Measurements from ENCODE around the gene CSTF1. TPM values are rescaled to one million over a fixed set of nuclear protein-coding genes. Genes with fewer than 3 reads are reported as not detected.

The CSTF1 gene
- total and polyA plus RNA-seq, 2 donors (not counting 3 experiments of a cell fraction or from before 2014, with no cell fraction given): 39.6 to 49.3 TPM

DNA sequence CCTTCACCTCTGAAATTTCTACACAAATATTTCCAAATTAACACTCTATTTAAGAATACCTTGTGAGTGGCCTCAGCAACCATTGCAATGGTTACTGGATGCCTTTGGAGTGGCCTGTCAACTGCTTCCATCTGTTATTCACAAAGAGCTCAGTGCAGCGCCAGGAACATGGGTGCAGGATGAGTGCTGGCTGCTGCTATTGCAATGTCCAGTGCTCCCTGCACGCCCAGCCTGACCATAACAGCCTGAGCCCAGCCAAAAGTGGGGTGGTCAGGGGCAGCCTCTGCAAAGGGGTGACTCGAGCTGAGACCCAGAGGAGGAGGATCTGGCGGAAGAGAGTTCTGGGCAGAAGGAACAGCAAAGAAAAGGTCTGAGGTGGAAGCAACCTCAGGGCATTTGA lies 38.0 kb downstream of the CSTF1 start:
- Histone ChIP-seq H3K9ac (replicated peaks; ENCODE audit: extremely low read depth, insufficient read depth, low read length) (no peak overlapping the region), H3K4me3 (replicated peaks in 1 of 3; ENCODE audit: insufficient read depth in 1 of 3, low read depth in 1 of 3, low read length in 3 of 3) (no peak overlapping the region), H3K9me3 (replicated peaks; ENCODE audit: control insufficient read depth, insufficient read depth, low read length) (no peaks in the 10 kb centered on the region), H4K20me1 (replicated peaks; ENCODE audit: control insufficient read depth, extremely low read depth, insufficient read depth, low read length) (no peaks in the 10 kb centered on the region), H3K9me1 (replicated peaks; ENCODE audit: control insufficient read depth, extremely low read depth, insufficient read depth, low read length) (no peaks in the 10 kb centered on the region), H3K79me2 (ENCODE audit: control insufficient read depth, insufficient read depth, low read length) (no peaks in the 10 kb centered on the region), H3K27me3 (ENCODE audit: control insufficient read depth in 2 of 2, insufficient read depth in 2 of 2, low read length in 2 of 2) (peaks cover 64 to 70% of the 10 kb centered on the region in 2 experiments), H3K4me1 (ENCODE audit: control insufficient read depth, extremely low read depth, insufficient read depth, low read length) (peaks cover 2% of the 10 kb centered on the region), H3K4me2 (ENCODE audit: insufficient read depth, low read length) (no peak overlapping the region), H3K27ac (ENCODE audit: insufficient read depth, low read depth, low read length) (no peak overlapping the region), H3K36me3 (ENCODE audit: control insufficient read depth in 2 of 2, extremely low read depth in 1 of 2, insufficient read depth in 2 of 2, low read length in 2 of 2) (no peaks in the 10 kb centered on the region), H2AFZ (ENCODE audit: low read depth, low read length) (no peak overlapping the region)
- dilution Hi-C loops (cut with MboI; ENCODE audit: extremely low pct_ligation_motif_present, low sequenced_read_pairs): no loop called here
- no TSS peak for BruUV-seq (replicated peaks)
- CTCF ChIA-PET: no interaction called here
- FAIRE-seq (no peak), DNase-seq (ENCODE audit: low read depth, low spot score) (no peak)
- TF ChIP-seq EZH2 (IDR thresholded peaks at IDR 0.05; ENCODE audit: borderline replicate concordance, low read depth, low read length, severe bottlenecking) (no peak), FOS (IDR thresholded peaks at IDR 0.05; ENCODE audit: borderline replicate concordance, insufficient read depth, low read length) (no peak)
- intact Hi-C loops (cut with micrococcal nuclease): no loop called here
- POLR2A ChIA-PET: no interaction called here

GRCh38 chr20:56430957-56431356 lies 38.5 kb downstream of the CSTF1 start:
- no peak for DNase-seq (ENCODE audit: low read depth, low spot score)
- H2AFZ ChIP-seq (ENCODE audit: low read depth, low read length): no peak overlapping the region
- no peaks in the 10 kb centered on the region for H3K9me3 ChIP-seq (replicated peaks; ENCODE audit: control insufficient read depth, insufficient read depth, low read length)
- peaks cover 60 to 65% of the 10 kb centered on the region in 2 experiments for H3K27me3 ChIP-seq (ENCODE audit: control insufficient read depth in 2 of 2, insufficient read depth in 2 of 2, low read length in 2 of 2)
- intact Hi-C loops (cut with micrococcal nuclease) (no loop called here), dilution Hi-C loops (cut with MboI; ENCODE audit: extremely low pct_ligation_motif_present, low sequenced_read_pairs) (no loop called here)
- no peak overlapping the region for H3K4me2 ChIP-seq (ENCODE audit: insufficient read depth, low read length)
- FAIRE-seq: no peak
- BruUV-seq (replicated peaks): no TSS peak
- TF ChIP-seq POLR2A (IDR thresholded peaks at IDR 0.05; ENCODE audit: low read depth, low read length): no peak
- TF ChIP-seq GATA2 (IDR thresholded peaks at IDR 0.05; ENCODE audit: insufficient read depth, insufficient read length, low read depth, low read length): no peak
- TF ChIP-seq, protein P1, sequence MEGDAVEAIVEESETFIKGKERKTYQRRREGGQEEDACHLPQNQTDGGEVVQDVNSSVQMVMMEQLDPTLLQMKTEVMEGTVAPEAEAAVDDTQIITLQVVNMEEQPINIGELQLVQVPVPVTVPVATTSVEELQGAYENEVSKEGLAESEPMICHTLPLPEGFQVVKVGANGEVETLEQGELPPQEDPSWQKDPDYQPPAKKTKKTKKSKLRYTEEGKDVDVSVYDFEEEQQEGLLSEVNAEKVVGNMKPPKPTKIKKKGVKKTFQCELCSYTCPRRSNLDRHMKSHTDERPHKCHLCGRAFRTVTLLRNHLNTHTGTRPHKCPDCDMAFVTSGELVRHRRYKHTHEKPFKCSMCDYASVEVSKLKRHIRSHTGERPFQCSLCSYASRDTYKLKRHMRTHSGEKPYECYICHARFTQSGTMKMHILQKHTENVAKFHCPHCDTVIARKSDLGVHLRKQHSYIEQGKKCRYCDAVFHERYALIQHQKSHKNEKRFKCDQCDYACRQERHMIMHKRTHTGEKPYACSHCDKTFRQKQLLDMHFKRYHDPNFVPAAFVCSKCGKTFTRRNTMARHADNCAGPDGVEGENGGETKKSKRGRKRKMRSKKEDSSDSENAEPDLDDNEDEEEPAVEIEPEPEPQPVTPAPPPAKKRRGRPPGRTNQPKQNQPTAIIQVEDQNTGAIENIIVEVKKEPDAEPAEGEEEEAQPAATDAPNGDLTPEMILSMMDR (IDR thresholded peaks at IDR 0.05; ENCODE audit: extremely low read depth in 1 of 2, insufficient read depth in 1 of 2, low read depth in 1 of 2, low read length in 2 of 2): no peak
- TF ChIP-seq, protein P2, sequence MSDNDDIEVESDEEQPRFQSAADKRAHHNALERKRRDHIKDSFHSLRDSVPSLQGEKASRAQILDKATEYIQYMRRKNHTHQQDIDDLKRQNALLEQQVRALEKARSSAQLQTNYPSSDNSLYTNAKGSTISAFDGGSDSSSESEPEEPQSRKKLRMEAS (IDR thresholded peaks at IDR 0.05; ENCODE audit: insufficient read depth, insufficient read length): no peak
- no peak for TF ChIP-seq MYC (IDR thresholded peaks at IDR 0.05; ENCODE audit: low read depth, low read length)
- no peak for TF ChIP-seq POLR2AphosphoS5 (IDR thresholded peaks at IDR 0.05; ENCODE audit: insufficient read depth, low read depth, low read length)
- TF ChIP-seq EZH2 (IDR thresholded peaks at IDR 0.05; ENCODE audit: borderline replicate concordance, low read depth, low read length, severe bottlenecking): no peak
- TF ChIP-seq FOS (IDR thresholded peaks at IDR 0.05; ENCODE audit: borderline replicate concordance, insufficient read depth, low read length): no peak
- TF ChIP-seq JUN (IDR thresholded peaks at IDR 0.05; ENCODE audit: borderline replicate concordance, insufficient read depth, insufficient read length, low read depth): no peak
- H3K4me3 ChIP-seq (replicated peaks in 1 of 3; ENCODE audit: insufficient read depth in 1 of 3, low read depth in 1 of 3, low read length in 3 of 3): no peak overlapping the region
- ChIA-PET POLR2A (no interaction called here), CTCF (no interaction called here)
- no peak overlapping the region for H3K27ac ChIP-seq (ENCODE audit: insufficient read depth, low read depth, low read length)
- no peak overlapping the region for H3K9ac ChIP-seq (replicated peaks; ENCODE audit: extremely low read depth, insufficient read depth, low read length)
- H3K79me2 ChIP-seq (ENCODE audit: control insufficient read depth, insufficient read depth, low read length): no peaks in the 10 kb centered on the region
- H3K9me1 ChIP-seq (replicated peaks; ENCODE audit: control insufficient read depth, extremely low read depth, insufficient read depth, low read length): no peaks in the 10 kb centered on the region
- no peaks in the 10 kb centered on the region for H4K20me1 ChIP-seq (replicated peaks; ENCODE audit: control insufficient read depth, extremely low read depth, insufficient read depth, low read length)
- H3K36me3 ChIP-seq (ENCODE audit: control insufficient read depth in 2 of 2, extremely low read depth in 1 of 2, insufficient read depth in 2 of 2, low read length in 2 of 2): no peaks in the 10 kb centered on the region
- peaks cover 2% of the 10 kb centered on the region for H3K4me1 ChIP-seq (ENCODE audit: control insufficient read depth, extremely low read depth, insufficient read depth, low read length)
